Measurements from ENCODE around the gene DCLRE1B.

DCLRE1B gene

GRCh38 chr1:113937146-113937545 lies 32.0 kb downstream of the DCLRE1B start:
- no peak for TF ChIP-seq CTCF (IDR thresholded peaks at IDR 0.05; ENCODE audit: low read depth, low read length, missing control alignments)
- in situ Hi-C loops (cut with HindIII; ENCODE audit: low sequenced_read_pairs): no loop called here
- no peak for DNase-seq (ENCODE audit: low read depth)
- no peak overlapping the region for H3K4me3 ChIP-seq (ENCODE audit: low read depth, low read length)

GRCh38 chr1:113938192-113938591 lies 33.1 kb downstream of the DCLRE1B start:
- no peak for TF ChIP-seq CTCF (IDR thresholded peaks at IDR 0.05; ENCODE audit: low read depth, low read length, missing control alignments)

GRCh38 chr1:113940365-113941244 lies 35.5 kb downstream of the DCLRE1B start:
- in situ Hi-C loops (cut with HindIII; ENCODE audit: low sequenced_read_pairs): no loop called here
- TF ChIP-seq CTCF (IDR thresholded peaks at IDR 0.05; ENCODE audit: low read depth, low read length, missing control alignments): no peak
- DNase-seq (ENCODE audit: low read depth): no peak
- H3K4me3 ChIP-seq (ENCODE audit: low read depth, low read length): no peak overlapping the region

More at GRCh38 chr1:113938192-113938591, 33.1 kb downstream of the DCLRE1B start:
- in situ Hi-C loops (cut with HindIII; ENCODE audit: low sequenced_read_pairs): no loop called here
- DNase-seq (ENCODE audit: low read depth): no peak
- no peak overlapping the region for H3K4me3 ChIP-seq (ENCODE audit: low read depth, low read length)

DNA sequence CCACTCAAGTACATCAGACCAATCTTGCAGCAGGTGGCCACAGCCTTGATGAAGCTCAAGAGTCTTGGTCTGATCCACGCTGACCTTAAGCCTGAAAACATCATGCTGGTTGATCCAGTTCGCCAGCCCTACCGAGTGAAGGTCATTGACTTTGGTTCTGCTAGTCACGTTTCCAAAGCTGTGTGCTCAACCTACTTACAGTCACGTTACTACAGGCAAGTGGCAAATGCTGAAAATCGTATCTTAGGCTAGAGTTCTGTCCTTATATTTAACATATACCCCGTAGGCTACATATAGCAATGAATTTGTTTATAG lies 36.1 kb downstream of the DCLRE1B start:
- in situ Hi-C loops (cut with HindIII; ENCODE audit: low sequenced_read_pairs): no loop called here
- DNase-seq (ENCODE audit: low read depth): no peak
- H3K4me3 ChIP-seq (ENCODE audit: low read depth, low read length): no peak overlapping the region
- TF ChIP-seq CTCF (IDR thresholded peaks at IDR 0.05; ENCODE audit: low read depth, low read length, missing control alignments): no peak

GRCh38 chr1:113942527-113942926 lies 37.4 kb downstream of the DCLRE1B start:
- no peak for DNase-seq (ENCODE audit: low read depth)
- no peak overlapping the region for H3K4me3 ChIP-seq (ENCODE audit: low read depth, low read length)
- no peak for TF ChIP-seq CTCF (IDR thresholded peaks at IDR 0.05; ENCODE audit: low read depth, low read length, missing control alignments)
- in situ Hi-C loops (cut with HindIII; ENCODE audit: low sequenced_read_pairs): no loop called here

DNA sequence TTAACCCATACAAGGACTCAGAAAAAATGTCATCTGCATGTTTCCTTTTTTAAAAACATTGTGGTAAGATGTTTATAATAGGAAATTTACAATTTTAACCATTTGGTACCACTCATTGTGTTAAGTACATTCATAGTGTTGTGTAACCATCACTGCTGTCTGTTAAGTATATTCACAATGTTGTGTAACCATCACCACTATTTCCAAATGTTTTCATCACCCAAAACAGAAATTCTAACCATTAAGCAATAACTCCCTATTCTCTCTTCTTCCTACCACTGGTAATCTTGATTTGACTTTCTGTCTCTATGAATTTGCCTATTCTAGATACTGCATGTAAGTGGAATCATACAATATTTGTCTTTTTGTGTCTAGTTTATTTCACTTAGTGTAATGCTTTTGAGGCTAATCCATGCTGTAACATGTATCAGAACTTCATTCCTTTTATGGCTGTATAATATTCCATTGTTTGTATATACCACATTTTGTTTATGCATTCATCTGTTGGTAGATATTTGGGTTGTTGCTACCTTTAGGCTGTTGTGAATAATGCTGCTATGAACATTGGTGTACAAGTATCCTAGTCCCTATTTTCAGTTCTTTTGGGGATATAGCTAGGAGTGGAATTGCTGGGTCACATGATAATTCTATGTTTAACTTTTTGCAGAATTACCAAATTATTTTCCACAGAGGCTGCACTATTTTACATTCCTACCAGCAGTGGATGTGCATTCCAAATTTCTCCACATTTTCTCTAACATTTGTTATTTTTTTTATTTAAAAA lies 38.1 kb downstream of the DCLRE1B start:
- no peak for DNase-seq (ENCODE audit: low read depth)
- H3K4me3 ChIP-seq (ENCODE audit: low read depth, low read length): no peak overlapping the region
- no peak for TF ChIP-seq CTCF (IDR thresholded peaks at IDR 0.05; ENCODE audit: low read depth, low read length, missing control alignments)
- in situ Hi-C loops (cut with HindIII; ENCODE audit: low sequenced_read_pairs): no loop called here
